GM18507 (cell line): ENCODE results near the gene AADAT.
A peak's percentile ranks its signal among the peaks of the same experiment; 100 is the strongest.

ENCODE experiments used
- DNase-seq: peaks from one replicate; pipeline ENCODE4 v3.0.0; 2011; ENCODE audit warnings: low read depth; ENCODE audit not compliant: insufficient read length; ENCODE audit errors: extremely low spot score
- FAIRE-seq: peaks from 2 replicates; lab custom pipeline; 2011; peaks lifted over from hg19 to GRCh38; lab: Jason Lieb, UNC

Gene AADAT

DNA sequence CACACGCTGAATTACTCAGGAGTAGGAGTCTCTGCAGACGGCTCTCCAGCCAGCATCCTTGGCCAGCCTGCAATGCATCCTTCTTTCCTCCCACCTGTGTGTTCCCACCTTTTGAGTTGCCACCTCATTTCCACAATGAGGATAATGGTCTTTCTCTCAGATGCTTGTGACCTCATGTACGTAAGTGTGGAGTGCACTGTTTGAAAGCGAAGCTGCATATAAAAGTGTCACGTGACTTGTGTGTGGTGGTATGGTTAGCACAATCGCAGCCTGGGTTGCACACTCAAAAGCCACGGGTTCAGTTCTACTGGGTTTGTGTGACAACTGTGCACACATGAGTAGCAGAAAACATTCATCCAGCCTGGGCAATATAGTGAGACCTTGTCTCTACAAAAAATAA is 51.5 kb downstream of the AADAT start:
- DNase-seq (no peak), FAIRE-seq (no peak)

DNA sequence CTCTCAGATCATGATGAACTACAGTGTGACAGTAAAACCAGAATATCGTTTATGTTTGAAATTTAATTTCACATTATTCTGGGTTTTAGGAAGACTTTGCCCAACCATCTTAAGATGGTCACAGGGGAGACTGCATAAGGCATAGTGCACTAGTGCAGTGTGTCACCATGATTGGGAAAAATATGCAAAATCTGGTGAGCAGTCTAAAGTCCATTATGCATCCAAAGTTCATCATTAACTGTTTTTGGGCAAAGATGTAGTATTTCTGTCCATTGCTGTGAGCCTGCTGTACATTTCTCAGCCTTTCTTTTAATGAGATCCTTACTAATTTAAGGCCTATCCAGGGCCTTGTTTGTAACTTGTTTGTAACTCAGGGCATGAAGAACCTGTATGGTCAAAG is 52.3 kb downstream of the AADAT start:
- no peak for DNase-seq
- FAIRE-seq, result no peak

DNA sequence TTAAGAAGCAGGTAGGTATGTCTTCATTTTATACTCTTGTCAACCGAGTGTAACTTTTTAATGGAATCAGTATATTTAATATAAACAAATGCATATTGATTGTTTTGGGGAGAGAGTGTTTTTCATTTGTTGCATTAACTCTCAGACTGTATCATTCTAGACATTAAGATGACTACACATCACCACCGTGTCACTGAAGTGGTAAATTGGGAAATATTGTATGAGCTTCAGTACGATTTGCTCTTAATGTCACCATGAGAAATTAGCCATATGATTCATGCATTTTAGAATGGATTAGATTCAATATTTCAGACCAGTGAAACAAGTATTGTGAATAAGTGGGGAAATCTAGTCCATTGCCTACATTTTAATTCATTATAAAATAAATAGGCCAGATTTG is 53.9 kb downstream of the AADAT start:
- FAIRE-seq (no peak), DNase-seq (no peak)

DNA sequence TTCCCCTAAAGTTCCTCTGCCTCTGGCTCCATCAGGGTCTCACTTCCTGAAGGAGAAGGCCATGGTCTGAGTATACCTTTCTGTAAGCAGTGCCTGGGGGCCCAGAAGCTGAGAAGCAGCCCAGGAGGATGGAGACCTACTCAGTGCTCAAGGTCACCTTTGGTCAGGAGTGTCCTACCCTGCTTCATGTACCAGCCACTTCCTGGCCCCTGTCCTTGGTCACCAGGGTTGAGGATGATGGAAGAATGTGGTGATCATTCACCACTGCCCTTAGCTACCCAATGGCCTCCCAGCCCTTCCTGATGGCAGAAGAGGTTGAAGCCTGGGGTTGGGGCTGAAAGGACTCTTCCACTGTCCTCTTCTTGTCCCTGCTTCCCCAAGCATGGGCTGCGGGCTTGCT is 54.5 kb downstream of the AADAT start:
- FAIRE-seq, result no peak
- DNase-seq, result no peak

DNA sequence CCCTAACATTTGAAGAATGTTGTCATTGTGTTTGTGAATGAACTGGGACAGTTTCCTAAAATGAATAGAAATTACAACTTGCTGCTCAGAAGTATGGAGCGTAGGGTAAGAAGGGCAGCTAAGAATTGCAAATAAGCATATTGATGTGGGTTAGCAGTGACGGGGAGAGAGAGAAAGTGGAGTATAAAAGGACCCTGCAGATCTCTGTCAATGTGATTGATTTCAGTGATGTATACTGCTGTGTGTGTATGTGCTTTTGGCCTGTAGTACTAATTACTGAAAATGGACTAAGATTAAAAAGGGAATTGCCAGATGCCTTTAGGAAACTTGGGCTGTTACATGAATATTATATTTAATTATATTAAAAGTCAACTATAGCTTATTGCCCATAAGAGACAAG is 55.8 kb downstream of the AADAT start:
- no peak for DNase-seq
- no peak for FAIRE-seq

DNA sequence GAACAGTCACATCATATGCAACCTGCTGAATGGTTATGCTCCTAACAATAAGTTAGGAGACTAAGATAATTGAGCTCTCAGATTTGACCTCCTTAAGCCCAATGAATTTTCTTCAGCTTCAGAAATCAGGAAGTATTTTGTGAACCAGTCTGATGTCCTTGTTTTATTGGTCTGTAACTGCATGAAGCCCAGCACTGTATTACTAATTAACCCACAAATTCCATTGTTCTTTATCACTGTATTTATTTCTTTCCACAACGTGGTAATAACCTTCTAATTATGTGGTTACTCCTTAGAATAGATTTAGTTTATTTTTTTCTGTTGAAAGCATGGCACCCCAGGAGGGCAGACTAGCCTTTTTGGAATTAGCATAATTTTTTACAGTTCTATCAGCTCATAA is 59.6 kb downstream of the AADAT start:
- no peak for FAIRE-seq

DNA sequence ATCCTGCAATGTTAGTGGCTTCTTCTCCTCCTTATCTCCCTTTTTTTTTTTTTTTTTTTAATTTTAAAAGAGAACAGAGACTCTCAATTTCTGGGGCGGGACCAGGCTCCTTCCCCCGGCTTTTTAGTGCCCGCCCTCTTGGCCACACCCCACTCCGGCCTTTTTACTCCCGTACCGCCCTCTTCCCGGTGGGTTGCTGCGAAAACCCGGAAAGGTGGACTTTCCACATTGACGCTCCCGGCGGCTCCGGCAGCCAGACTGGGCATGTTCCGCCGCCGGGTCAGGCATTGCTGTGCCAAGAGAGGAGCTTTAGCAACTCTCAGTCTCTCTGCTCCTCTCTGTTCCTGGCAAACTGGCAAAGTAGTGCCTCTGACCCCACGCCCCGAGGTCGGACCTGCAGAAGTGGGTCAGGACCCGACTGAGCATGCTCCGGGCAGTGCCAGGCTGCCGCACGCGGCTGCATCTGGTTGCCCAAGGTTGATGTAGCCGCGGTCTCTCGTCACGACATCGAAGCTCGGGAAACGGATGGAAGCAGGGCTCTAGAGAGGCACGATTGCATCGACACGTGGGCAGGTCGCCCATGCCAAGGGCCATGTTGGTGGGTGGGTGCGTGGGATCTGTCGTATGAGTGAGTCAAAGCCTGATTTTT is 62.5 kb downstream of the AADAT start:
- FAIRE-seq (peak; percentile 72), DNase-seq (peak; percentile 76)

More for the DNA sequence above, 59.6 kb downstream of the AADAT start:
- no peak for DNase-seq

DNA sequence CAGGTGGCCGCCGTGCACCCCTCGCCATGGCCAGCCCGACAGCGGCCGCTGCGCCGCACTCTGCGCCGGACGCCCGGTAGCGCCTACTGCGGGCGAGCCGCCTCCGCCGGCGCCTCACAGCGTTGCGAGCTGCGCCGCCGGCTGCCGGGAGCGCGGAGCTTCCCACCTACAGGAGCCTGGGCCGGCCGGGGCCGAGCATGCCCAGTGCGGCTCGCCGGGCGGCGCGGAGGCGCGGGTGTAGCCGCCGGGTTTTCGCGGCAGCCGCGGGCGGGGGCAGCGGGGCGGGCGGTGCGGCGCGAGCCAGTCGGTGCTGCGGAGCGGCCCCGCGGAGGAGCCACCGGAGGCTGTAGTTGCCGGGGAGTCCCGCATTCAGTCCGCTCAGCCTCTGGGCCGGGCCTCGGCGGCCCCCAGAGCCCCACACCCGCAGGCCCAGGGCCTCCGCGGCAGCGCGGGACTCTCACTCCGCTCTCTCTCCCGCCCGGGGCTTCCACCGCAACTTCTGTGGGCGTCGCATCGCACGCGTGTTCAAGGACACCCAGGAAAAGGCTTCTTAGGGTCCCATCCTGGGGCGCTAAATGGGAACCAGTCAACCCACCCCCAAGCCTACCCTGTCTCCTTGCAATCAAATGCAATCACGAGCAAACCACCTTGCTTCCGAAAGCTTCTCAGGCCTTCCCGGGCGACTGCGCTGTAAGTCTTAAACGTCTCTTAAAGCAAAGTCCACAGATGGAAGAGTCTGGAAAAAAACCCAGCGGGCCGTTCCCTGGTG is 63.3 kb downstream of the AADAT start, which contains the start of gene MFAP3L:
Gene MFAP3L, minus strand, starts transcription at position 143 of the 769 bp plus-strand sequence. CDS start 20,518 bp downstream, outside the sequence.
- FAIRE-seq, result no peak
- DNase-seq, result peak; percentile 67

DNA sequence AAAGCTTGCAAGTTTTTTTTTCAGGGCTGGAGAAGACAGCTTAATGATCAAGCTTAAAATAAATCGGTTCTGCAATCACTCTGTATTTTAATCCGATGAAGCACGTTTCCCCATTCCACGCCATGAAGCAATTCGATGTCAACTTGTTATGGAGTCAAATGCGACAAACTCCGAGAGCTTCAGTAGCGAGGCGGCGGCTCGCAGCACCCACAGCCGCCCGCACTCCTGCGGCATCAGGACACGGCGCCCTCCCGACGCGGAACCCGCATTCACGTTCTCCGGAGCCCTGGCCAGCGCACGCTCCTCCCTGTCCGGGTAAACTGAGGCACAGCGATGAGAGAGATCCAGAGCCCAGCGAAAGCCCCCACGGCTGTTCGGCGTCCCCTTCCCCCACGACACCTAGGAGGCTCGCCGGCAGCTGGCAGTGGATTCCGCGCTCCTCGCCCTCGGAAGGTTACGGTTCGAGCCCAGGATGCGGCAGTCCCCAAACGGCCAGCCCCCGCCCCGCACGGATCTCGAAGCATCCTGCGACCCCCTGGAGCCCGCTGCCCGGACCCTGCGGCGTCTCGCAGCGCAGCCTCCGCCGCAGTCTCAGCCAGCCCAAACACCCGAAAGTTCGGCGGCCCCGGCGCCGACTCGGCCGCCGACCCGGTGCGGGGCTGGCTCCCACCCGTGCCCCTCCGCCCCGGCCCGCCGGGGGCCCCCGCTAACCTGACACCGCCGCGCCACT is 64.1 kb downstream of the AADAT start:
- FAIRE-seq, result no peak
- DNase-seq, result no peak

DNA sequence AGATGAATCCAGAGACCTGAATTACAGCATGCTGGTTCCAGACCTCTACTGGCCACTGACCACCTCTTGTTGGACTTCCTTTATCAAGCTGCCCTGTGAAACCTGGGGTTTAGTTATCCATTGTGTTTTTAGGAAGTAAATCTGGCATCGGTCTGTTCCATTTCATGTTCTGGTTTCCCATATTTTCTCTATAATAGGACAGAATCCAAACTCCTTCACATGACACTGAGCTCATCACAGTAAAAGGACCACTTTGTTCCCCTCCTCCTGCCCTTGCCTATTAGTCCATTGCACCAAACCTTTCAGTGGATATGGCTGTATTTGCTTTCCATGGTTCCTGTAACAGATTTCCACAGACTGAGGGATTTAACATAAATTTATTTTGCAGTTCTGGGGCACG is 67.5 kb downstream of the AADAT start:
- DNase-seq (no peak), FAIRE-seq (no peak)

DNA sequence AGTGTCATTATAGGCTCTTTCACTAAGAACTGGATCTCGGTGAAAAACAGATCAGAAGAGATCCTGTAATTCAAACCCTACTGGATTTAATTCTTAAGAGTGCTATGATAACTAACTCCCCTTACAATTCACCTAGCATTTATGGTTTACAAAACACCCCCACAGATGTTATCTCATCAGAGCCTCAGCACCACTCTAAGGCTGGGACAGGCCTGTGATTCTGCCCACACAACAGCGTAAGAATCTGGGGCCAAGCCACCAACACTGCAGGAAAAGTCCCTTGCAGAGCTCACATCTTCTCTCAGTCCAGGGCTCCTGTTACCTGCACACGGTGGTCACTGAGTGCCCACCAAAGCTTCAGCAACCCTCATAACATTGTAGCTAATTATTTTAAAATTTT is 72.5 kb downstream of the AADAT start:
- DNase-seq (no peak), FAIRE-seq (no peak)

DNA sequence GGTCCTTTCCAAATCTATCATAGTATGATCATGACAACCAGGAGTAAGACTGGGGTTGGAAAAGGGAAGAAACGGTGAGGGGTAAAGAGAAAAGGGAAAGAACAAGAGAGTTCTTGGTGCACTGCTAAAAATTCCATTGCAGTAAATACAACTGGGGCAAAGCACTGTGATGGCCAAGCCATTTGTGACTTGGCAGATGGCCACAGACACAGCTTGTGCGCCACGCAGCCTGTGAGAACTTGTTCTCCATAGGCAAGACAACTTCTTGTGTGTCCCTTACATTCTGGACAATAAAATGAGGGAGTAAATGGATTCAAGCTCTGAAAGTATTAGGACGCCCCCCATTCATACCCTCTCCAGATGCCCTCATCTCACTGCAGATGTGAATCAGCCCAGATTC is 74.5 kb downstream of the AADAT start:
- FAIRE-seq (no peak), DNase-seq (no peak)

DNA sequence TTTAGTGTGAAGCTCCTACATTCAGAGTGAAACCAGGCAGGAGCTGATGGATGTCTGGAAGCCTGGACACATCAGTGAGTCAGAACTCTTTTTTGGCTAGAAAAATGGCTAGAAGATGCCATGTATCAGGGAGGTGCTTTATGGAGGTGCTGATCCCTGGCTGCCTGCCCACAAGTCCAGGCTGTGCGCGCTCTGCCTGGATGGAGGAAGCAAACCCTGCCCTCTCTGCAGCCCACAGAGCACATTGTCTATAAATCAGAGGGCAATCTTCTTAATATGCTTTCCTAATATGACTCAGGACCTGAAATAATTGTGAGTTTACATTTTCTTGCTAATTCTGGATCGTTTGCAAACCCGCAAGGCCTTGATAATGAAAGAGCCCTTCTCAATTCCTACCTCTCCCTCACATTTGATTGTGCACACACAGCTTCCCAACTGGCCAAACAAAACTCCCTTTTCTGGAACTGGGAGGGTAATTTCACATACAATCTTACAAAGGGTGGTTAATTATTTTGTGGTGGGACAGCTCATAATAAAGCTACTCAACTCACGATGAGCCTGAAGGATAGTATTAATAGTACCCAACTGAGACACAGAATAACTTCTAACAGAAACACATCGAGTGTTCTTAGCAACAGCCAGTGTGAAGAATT is 75.3 kb downstream of the AADAT start:
- FAIRE-seq, result no peak
- DNase-seq, result no peak

DNA sequence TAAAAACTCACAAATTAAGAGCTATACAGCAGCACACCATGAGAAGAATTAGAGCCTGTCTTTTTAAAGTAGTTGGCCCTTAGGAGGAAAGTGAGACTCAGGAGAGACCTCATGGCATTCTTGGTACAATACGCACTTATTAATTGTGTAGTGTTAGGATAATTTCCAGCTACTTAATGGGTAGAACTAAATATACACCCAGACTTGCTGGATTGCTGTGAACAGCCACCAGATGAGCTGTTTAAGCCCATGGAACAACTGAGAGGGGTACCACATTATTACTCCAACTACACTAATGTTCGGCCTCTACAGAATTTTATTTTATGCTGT is 77.2 kb downstream of the AADAT start:
- DNase-seq (no peak), FAIRE-seq (no peak)

DNA sequence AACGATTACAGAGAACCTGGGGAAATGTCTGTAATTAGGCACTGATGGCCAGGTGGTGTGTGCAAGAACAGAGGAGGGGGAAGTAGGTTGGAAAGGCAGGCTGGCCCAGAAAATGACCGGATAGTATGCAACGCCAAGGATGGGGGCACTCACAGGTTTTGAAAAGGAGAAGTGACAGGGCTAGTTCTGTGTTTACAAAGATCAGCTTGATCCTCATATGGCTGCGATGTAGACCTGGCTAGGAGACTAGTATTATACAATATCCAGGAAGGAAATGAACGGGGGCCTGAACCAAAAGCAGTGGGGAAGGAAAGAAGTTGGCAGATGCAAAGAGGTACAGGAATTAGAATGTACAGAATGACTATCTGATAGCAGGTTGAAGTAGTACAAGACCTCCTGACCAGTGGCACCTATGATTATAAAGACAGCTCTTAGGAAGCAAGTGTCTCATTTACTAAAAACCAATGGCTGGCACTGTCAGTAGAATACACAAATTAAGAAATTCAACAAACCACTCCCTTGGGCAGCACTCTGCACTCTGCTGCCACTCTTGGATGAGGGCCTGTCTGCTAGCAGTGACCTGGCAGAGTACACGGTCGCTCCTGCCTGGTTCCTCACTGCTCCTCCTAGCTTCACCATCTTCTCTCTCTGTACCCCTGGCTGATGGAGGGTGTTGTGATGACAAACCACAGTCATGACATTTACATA is 77.7 kb downstream of the AADAT start:
- DNase-seq (no peak), FAIRE-seq (no peak)
